PC-3 (cell line): ENCODE measurements around the gene PRR30.

Experiments used
- EZH2 ChIP-seq: fragments of 300-600 bp; sonication (generic); IDR thresholded peaks from one replicate; pipeline ENCODE4 v1.6.1; 2017; ENCODE audit warnings: antibody characterized with exemption, mild to moderate bottlenecking, low read length; ENCODE audit not compliant: unreplicated experiment
- EZH2phosphoT487 ChIP-seq: fragments of 300-600 bp; sonication (generic); IDR thresholded peaks from 2 replicates; pipeline ENCODE4 v1.6.1; 2018; ENCODE audit warnings: mild to moderate bottlenecking, antibody characterized with exemption, low read length, borderline replicate concordance
- TF ChIP-seq, protein P1 (sequence below): fragments of 300-600 bp; sonication (generic); conservative IDR thresholded peaks from 2 replicates; pipeline ENCODE4 v1.5.1; 2017; ENCODE audit warnings: antibody characterized with exemption, low read depth, mild to moderate bottlenecking, low read length

DNA sequence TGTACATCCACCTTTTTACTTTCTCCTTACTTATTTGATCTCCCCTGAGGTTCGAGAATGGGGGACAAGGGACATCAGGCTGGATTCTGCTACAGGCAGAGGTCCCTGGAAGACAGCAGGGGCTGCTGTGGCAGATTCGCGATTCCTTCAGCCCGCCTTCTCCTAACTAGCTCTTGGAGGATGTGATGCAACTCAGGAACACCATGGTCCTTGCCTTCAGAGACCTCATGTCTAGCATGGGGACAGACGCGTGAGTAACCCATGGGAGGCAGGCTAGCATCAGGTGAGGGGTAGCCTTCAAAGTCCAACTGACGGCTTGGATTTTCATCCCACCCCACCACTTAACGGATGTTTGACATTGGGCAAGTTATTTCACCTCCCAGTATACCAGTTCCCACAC lies 8.7 kb upstream of the PRR30 start:
- TF ChIP-seq, protein P1, sequence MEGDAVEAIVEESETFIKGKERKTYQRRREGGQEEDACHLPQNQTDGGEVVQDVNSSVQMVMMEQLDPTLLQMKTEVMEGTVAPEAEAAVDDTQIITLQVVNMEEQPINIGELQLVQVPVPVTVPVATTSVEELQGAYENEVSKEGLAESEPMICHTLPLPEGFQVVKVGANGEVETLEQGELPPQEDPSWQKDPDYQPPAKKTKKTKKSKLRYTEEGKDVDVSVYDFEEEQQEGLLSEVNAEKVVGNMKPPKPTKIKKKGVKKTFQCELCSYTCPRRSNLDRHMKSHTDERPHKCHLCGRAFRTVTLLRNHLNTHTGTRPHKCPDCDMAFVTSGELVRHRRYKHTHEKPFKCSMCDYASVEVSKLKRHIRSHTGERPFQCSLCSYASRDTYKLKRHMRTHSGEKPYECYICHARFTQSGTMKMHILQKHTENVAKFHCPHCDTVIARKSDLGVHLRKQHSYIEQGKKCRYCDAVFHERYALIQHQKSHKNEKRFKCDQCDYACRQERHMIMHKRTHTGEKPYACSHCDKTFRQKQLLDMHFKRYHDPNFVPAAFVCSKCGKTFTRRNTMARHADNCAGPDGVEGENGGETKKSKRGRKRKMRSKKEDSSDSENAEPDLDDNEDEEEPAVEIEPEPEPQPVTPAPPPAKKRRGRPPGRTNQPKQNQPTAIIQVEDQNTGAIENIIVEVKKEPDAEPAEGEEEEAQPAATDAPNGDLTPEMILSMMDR = no peak
- TF ChIP-seq EZH2 (no peak), EZH2phosphoT487 (no peak)
